Astrocyte of the hippocampus (primary cell): Measurements from ENCODE around the gene PPIL4.

Experiments used
- DNase-seq: peaks from one replicate; pipeline ENCODE4 v3.0.0; 2011; ENCODE audit warnings: low read depth, low spot score

PPIL4 gene, protein sequence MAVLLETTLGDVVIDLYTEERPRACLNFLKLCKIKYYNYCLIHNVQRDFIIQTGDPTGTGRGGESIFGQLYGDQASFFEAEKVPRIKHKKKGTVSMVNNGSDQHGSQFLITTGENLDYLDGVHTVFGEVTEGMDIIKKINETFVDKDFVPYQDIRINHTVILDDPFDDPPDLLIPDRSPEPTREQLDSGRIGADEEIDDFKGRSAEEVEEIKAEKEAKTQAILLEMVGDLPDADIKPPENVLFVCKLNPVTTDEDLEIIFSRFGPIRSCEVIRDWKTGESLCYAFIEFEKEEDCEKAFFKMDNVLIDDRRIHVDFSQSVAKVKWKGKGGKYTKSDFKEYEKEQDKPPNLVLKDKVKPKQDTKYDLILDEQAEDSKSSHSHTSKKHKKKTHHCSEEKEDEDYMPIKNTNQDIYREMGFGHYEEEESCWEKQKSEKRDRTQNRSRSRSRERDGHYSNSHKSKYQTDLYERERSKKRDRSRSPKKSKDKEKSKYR

GRCh38 chr6:149545754-149546471 is at the start of gene PPIL4:
TSS of gene PPIL4 (minus strand) at chr6:149546043. CDS start at chr6:149546005, 38 bp downstream.
- DNase-seq: peak; percentile 99

DNA sequence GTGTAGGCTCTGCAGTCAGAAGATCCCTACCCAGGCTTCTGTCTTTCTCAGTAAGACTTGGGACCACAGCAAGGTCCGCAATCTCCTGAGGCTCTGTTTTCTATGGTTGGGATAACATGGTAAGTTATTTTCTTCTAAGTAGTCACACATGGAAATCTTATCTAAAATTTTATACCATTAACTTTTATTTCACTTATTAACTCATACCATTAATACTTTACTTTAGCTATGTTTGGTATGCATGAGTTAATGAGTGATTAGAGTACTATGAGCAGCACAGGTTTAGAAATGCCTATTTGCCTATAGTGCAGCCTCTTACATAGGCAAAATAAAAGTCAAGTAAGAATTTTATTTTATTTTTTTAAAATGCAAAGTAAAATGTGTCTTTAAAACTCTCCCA is 47.6 kb upstream of the PPIL4 start:
- no peak for DNase-seq

DNA sequence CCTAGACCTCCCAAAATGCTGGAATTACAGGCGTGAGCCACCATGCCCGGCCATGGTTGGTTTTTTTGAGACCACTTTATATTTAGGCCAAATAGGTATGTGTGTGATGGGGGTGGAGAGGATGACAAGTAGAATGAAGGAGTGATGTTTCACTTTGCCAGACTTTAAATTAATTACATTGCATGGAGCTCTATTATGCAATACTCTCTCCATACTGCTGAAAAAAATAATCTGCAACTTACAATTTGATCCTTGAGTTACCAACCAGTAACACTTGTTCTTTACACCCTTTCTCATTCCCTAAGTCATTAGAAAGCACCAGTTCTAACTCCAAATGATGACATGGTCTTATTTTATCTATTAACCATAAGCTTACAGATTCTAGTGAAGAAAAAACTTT is 47.1 kb upstream of the PPIL4 start:
- no peak for DNase-seq

DNA sequence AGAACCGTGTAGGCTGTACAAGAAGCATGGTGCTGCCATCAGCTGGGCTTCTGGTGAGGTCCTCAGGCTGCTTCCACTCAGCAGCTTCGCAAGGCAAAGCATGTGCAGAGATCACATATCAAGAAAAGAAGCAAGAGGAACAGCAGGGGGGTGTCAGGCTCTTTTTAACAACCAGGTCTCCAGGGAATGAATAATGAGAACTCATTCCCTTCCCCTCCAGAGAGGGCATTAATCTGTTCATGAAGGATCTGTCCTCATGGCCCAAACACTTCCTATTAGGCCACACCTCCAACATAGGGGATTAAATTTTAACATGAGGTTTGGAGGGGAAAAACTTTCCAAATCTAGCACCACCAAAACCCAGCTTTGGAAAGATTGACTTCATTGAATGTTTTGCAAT is 40.3 kb upstream of the PPIL4 start:
- no peak for DNase-seq

DNA sequence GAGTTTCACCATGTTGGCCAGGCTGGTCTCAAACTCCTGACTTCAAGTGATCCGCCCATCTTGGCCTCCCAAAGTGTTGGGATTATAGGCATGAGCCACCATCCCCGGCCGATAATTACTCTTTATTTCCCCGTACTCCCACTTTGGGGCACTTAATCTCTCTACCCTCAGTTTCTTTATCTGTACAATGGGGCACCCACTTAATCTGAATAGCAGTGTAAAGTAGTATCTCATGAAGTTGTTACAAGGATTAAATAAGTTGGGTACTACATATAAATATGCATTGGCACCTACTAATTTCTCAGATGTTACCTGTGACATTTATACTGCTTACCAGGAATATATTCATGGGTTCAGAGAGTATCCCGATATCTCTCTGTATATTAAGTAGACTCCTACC is 35.5 kb upstream of the PPIL4 start:
- no peak for DNase-seq

- no peak for DNase-seq
Observed at GRCh38 chr6:149580880-149581279, 35.0 kb upstream of the PPIL4 start.

GRCh38 chr6:149567945-149568585 is 22.2 kb upstream of the PPIL4 start:
- no peak for DNase-seq

GRCh38 chr6:149567194-149567586 is 21.3 kb upstream of the PPIL4 start:
- no peak for DNase-seq

GRCh38 chr6:149566410-149567193 is 20.8 kb upstream of the PPIL4 start:
- DNase-seq: peak; percentile 72

DNA sequence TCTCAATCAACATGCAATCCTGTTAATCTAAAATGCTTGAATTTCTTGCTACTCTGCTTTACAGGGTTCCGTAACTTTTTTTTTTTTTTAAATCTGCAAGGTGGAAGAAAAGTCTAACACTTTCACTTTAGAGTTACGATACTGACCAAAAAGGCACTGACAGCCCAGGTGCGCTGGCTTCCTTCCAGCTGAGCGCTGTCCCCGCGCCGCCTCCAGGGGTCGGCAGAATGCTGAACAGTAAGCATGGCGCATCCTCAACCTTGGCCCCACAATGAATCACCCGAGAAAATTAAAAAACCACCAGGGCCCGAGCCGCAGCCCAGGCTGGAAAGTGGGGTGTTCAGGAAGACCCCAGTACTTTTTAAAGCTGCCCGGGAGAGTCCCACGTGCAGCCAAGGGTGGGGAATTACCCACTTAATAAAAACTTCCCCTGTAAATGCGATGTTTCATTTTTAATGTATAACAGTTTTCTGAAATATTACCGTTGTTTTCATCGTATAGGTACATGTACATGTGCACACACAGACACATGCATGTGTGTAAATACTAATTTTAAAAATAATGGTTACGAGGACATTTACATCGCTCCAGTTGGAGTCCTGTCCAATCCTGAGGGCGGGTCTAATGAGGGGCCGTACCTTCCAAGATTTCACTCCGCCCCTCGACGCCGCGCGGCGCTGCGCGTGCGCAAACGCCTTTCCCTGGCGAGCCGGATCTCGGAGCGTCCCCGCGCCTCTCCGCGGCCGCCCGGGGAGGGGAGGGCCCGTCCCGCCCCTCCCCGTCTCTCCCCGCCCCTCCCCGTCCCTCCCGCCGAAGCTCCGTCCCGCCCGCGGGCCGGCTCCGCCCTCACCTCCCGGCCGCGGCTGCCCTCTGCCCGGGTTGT is 19.9 kb upstream of the PPIL4 start, which contains the start of gene GINM1:
Gene GINM1, plus strand, starts transcription at position 849 of the 883 bp plus-strand sequence. CDS start 40 bp downstream, outside the sequence.
- peak; percentile 99 for DNase-seq

GRCh38 chr6:149563928-149564325 is 18.1 kb upstream of the PPIL4 start:
- no peak for DNase-seq

DNA sequence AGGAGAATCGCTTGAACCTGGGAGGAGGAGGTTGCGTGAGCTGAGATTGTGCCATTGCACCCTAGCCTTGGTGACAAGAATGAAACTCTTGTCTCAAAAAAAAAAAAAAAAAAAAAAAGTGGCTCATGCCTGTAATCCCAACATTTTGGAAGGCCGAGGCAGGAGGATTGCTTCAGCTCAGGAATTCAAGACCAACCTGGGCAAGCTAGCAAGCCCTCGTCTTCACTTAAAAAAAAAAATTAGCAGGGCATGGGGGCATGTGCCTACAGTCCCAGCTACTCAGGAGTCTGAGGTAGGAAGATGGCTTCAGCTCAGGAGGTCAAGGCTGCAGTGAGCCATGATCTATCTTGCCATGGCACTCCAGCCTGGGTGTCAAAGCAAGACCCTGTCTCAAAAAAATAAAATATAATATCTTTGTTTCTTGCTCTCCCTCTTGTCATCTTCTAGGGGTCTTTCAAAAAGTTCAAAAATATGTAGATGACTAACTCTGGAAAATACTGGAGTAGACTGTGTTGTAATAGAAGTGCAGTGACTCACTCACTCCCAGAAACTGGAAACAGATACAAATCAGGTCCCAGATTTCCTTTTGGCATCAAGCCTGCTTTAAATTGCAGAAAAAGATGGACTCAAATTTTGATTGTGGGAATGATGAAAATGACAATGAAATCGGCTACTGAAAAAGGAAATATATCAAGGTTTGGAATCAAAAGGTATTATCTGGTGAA is 17.5 kb upstream of the PPIL4 start:
- DNase-seq: peak; percentile 33

DNA sequence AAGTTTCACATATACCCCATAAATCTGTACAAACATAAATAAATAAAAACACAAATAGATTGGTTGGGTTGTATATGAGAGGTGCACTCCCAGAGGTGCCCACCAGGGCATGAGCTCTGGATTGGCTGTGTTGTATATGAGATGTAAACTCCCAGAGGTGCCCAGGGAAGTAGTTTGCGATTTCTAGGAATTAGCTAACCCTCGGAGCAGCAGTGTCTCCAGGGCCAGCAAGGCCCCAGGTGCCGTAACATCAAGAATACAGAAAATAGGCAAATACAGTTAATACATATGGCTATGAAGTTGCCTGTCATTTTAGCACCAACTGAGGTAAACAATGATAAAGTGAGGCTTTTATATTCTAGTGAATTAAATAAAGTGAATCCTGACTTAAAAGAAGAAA is 14.9 kb upstream of the PPIL4 start:
- no peak for DNase-seq

- DNase-seq: no peak
Observed at GRCh38 chr6:149559389-149559788, 13.5 kb upstream of the PPIL4 start.

GRCh38 chr6:149558029-149558428 is 12.2 kb upstream of the PPIL4 start:
- no peak for DNase-seq

DNA sequence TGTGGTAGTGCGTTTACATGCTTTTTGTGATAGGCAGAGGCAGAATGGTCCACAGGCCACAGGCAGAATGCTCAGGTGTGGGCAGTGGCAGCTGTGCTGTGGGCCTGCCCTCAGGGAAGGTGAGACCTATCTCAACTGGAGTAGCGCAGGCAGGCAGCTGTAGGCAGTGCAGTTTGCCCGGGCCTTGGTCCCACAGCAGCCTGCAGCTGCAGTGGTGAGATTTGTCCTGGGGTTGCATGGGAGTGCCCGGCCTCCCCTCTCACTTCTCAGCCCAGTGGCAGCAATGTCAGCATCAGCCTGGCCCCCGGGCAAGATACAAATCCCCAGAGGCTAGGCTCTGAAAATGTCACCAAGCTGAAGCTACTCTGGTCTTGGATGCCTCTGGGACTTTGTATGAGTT is 6.1 kb upstream of the PPIL4 start:
- DNase-seq: no peak

GRCh38 chr6:149545258-149545753 is 537 bp downstream of the PPIL4 start:
- peak; percentile 79 for DNase-seq

- no peak for DNase-seq
Observed at GRCh38 chr6:149544646-149545257, 1.1 kb downstream of the PPIL4 start.

DNA sequence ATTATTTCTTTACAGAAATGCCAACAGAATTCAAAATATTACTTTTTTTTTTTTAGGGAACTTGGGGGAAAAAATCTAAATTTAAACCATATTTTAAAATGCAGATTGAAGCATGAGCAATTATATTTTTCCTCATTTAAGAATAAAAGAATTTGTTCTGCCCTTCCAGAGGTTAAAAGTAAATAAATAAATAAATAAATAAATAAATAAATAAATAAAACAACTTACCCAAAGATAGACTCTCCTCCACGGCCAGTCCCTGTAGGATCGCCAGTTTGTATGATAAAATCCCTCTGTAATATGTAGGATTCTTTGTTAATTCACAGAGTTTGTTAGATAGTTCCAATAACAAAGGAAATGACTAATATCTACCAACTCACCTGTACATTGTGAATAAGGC is 4.7 kb downstream of the PPIL4 start:
- DNase-seq: no peak
